G401.6 (cell line): ENCODE data around the gene SPRING1.

ENCODE experiments used
- FAIRE-seq: peaks from 2 replicates; lab custom pipeline; 2012; peaks lifted over from hg19 to GRCh38; lab: Jason Lieb, UNC

Gene SPRING1

DNA sequence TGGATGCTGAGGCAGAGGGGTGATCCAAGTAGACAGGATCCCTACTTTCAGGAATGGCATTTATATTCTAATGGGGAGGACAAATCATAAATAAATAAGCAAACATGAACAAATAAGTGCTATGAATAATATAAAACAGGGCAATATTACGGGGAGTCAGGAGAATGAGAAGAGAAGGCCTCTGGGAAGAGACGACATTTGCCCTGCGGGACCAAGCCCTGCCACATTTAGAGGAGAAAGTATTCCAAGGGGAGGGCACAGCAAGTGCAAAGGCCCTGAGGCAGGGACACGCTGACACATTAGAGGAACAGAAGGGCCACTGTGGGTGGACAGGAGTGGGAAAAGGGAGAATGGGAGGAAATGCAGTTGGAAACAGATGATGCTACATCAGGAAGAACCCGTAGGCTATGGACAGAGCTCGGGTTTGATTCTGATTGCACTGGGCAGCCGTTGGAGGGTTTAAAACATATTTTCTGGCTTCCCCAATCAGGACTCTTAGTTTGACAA lies 1.6 kb upstream of the SPRING1 start:
- FAIRE-seq = no peak

DNA sequence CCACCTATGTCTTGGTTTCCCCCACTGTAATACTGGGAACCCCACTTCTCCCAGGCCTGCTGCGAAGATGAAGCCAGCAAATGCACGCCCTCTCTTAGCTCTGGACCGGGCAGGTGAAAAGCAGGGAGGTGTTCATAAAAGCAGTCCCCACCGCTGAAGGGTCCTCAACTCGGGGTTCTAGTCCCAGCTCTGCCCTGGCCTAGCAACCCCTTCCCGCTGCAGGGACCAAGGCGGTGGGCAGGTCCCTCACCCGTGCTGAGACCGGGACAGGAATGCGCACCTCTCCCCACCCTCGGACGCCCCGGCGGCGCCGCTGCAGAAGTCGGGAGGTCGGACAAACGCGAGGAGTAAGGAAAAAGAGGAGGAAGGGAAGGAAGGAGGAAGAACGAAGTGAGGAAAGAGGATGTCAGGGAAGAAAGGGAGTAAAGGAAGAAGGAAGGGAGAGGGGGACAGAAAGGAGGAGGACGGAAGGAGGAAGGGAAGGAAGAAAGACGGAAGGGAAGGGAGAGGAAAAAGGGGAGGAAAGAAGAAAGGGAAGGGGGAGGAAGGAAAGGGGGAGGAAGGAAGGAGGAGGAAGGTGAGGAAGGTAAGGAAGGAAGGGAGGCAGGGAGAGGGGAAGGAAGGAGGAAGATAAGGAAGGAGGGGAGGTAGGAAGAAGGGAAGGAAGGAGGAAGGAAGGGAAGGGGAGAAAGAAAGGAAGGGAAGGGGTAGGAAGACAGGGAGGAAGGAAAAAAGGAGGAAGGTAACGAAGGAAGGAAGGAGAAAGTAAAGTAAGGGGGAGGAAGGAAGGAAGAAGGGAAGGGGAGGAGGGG lies 701 bp downstream of the SPRING1 start:
- FAIRE-seq = no peak

DNA sequence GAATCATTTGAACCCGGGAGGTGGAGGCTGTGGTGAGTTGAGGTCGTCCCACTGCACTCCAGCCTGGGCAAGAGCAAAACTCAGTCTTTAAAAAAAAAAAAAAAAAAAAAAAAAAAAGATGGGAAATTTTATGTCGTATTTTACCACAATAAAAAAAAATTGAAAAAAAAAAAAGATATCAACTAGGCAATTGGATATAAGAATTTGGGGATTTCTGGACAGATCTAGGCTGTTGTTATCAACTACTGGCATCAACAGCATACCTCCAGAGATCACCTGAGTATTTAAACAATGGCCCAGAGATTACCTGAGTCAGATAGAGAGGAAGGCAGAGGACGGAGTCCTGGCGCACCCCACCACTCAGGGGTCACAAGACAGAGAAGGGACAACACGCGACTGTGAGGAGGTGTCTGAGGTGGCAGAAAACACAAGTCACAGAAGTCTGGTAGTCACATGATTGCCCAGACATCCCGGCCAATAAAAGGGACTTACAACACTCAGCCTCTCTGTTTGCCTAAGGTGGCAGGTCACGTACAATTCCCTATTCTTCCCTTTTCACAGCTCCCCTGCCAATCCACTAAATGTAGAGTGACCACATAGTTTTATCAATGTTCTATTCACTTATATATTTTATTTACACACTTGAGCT lies 1.8 kb downstream of the SPRING1 start:
- FAIRE-seq = no peak

DNA sequence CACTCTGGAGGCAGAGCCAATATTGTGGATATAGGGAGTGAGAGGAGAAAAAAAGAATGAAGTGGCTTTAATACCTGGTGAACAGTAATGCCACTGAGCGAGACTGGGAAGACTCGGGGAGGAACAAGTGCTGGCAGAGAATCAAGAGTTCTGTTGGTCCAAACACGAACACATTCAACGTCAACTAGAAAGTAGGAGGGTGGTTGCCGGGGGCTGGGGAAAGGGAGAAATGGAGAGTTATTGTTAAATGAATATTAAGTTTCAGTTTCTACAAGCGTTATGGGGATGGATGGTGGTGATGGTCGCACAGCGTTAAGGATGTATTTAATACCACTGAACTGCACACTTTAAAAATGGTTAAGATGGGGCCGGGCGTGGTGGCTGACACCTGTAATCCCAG lies 2.8 kb downstream of the SPRING1 start:
- no peak for FAIRE-seq

DNA sequence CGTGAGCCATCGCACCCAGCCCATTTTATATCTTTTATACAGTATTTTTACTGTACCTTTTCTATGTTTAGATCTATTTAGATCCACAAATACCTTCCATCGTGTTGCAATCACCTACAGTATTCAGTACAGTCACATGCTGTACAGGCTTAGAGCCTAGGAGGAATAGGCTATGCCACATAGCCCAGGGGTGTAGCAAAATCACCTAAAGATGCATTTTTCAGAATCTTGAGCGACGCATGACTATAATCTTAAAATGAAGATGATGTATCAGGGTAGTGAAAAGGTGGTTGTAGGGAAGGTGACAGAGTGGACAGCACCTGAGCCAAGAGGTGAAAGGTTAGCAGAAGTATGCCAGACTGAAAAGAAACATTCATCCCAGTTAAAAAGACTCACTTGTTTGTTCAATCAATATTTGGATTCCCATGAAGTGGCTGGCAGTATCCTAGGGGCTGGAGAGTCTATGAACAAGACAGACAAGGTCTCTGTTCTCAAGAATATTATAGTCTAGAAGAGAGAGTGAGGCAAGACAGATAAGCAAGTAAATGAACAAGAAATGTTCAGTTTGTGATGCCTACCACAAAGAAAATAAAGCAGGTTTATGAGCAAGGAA lies 3.6 kb downstream of the SPRING1 start:
- FAIRE-seq = no peak

DNA sequence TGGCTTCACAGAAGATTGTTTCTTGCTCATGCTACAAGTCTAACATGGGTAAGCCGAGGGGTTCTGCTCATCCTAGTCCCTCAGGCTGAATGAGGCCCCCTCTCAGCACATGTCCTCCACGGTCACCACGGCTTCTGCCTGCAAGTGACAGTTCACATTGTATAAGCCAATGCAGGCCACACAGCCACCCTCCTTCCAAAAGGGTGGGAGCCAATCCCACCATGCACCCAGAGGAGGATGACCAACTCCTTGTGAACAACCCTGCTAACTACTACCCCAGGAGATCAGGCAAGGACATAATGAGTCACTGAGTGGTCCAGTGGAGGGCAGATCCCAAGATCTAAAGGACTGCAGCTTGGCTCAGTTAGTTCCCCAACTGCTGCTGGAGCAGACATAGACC lies 6.1 kb downstream of the SPRING1 start:
- FAIRE-seq = no peak

DNA sequence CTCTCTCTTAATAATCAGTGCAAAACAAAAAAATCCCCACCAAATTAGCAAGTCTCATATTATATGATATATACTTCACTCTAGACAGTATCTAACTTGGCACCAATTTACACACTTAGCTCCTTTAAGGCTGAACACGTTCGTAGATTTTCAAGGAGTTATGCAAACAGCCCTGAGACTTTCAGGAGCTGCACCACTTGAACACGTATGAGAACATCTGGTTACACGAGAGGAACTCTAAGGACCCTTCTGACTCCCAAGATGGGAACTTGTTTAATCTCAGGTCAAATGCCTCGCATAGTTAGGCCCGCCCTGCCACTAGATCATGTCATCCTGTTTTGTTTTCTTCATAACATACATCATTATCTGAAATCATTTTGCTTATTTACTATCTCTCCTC lies 10.0 kb downstream of the SPRING1 start:
- FAIRE-seq = no peak

DNA sequence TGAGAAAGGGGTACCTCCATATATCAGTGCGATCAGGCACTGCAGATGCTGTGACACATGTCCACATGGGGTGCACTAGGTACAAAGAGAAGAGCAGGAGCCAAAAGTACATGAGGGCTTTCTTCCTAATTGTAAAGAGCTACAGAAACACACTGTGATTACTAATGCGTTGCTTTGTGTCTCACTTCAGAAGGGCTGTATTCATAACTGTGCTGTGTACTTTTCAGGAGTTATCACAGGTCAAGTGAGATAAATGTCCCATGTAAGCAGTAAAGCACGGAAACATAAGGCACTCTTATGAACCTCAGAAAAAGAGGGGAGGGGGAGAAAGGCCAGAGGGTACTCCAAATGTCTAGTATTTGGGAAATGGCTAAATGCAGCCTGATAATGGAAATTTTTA lies 10.6 kb downstream of the SPRING1 start:
- no peak for FAIRE-seq

DNA sequence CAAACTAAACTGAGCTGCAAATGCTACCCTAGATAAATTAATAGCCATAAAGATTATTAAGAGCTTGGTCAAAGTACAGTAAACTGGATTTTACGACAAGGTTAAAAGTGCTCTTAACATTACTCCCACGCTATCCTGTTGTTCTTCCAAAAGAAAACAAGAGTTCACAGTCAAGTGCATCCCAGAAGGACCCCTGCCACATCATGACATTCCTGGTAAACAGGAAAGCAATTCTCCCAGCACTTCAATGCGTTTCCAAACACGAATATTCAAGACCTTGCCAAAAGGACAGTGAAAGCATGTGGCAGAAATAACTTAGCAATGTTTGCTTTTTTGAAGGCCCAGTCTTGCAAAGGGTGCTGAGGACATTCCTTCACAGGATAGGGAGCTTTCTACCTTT lies 11.2 kb downstream of the SPRING1 start:
- FAIRE-seq = no peak

DNA sequence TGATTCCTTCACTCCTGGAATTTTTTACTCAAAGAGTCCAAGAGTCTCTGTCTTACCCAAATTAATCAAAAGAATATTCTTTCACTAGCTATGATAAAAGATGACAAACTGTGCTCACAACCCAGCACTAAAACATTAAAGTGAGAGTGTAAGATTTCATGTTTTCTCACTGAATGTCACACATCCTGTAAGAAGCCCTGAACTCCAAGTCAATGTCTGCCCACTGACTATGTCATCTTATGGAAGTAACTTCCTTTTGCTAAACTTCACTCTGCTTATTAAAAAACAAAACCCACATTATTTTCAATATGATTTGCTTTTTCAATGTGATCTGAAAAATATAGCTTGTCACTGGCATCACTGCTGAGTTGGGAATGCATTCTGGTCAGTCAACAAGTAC lies 15.6 kb downstream of the SPRING1 start:
- no peak for FAIRE-seq

DNA sequence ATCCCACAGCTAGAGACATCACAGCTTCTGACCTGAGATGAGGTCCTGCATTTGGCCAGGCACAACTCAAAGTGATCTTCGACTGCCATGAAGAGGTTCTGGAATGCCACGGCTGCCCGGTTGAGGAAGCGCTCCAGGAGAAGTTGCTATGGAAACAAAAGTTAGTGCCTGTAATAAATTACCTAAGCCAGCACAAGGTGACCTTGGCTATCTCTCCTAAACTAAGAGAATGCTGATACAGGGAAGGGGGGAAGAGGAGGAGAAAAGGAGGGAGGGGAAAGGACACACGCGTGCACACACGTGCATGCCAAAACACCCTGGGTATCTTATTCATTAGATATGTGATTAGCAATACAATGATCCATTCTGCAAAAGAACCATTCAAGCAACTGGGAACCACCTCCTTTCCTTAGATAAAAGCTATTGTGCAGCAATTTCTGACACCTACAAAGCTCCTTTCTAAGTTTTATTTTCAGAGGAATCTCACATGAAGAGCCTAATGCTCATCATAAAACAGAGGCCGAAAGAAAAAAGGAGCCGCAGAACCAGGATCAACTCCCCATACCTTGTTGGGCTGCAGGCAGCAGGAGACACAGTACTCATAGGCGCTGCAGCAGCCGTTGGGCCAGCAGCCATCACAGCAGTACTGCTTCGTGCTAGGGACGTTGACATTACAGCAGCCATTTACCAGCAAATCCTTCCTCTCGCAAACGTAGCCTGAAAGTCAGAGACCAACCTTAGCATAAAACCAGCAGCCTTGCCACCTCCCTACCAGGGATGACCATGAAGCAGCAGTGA lies 17.9 kb downstream of the SPRING1 start:
- no peak for FAIRE-seq

DNA sequence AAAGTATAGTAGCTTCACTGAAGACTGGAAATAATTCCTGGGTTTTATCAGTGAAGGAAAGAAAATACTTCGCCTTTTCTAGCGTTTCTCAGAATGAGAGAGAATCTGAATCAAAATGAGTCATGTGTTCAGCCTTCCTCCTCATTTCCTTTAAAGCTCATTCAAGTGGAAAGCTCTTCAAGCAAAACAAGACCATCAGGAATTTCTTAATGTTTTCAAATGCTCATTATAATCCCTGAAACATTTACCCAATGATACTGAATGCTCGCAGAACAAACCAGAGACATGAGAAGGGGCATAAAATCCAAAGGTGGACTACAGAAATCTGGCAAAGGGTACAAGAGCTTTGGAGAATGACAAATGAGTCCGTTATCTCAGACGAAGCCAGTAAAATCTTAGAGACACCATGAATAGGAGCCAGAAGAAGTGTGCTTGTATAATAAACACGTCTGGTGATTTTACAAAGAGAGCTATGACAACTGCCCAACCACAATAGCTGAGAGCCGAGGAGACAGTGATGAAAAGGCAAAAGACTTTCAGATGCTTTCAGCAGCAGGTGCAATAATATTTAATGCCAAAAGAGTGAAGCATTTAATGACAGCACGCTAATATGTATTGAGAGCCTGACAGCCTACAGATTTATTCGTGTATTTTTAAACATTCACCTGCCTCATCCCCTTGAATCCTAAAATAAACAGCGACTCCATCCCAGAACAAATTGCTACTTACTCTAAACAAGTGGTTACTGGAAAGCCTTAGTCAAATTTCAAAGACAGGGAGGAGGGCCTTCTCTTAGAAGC lies 19.0 kb downstream of the SPRING1 start:
- FAIRE-seq = no peak

DNA sequence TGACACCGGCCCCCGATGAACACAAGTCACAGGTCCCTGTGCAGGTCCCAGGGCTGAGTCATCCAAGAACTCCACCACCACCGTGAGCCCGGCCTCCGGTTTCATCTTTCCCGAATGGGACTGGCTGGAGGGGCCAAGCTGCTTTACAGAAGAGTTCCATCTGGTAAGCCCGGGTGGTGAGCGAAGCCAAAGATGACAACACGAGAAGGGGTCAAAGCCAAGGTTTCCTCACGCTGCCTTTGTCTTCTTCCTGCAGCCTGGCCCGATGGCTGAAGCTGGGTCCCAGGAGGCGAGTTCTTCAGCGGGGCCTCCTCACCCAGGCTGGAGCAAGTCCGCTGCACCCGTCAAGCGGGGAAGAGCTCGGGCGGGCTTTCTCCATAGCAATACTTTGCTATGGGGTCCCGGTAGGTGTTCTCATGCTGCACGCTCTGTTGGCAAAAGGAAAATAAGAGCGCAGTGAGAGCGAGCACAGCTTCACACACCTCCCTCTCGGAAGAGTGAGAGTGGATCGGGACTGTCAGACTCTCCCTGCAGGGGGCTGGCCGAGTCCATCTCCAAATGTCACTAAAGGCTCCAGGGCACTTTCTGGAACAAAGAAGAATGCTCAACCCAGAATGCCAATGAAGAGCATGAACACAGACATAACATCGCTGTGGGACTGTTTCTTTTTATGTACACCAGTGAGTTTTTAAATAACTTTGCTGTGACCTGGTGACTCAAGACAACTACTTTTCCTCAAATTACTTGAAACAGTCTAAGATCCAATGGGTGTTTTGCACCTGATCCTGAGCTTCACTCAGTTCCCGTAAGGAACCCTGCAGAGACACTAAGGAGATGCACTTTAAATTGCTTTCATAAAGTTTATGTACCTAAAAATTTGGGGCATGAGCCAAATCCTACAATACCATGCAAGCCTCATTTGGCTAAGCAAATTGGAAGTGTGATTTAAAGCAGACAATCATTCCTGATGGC lies 20.1 kb downstream of the SPRING1 start:
- FAIRE-seq = no peak

DNA sequence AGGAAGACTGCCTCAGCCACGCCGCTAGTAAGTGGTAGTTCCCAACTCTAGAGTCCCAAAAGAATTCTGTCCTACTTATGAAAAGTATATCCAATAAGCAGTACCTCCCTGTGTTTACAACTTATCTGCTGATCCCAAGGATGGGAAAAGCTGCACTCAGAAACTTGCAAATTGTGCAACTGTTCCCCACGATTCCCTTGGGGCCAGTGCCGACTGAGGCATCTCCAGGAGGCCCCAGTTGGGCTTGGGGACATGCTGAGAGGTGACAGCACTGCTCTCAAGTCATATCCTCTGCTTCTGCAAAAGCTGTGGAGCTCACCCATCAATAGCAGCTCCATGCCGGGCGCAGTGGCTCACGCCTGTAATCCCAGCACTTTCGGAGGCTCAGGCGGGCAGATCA lies 23.7 kb downstream of the SPRING1 start:
- FAIRE-seq = no peak

DNA sequence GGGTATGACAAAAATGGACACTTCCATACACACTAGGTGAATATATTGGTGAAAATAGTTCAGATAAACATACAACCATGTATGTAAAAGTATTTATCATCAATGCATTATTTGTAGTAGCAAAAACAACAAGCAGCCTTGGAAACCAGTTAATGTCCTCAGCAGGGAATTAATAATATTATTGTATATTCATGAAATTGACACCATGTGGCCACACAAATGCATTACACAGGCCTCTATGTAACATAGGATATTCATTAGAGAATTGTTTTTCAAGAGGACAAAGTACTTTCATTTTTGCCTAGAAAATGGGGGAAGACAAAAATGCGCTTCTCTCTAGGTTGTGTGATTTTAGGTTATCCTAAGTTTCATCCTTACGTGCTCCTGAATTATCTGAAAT lies 24.3 kb downstream of the SPRING1 start:
- FAIRE-seq = no peak

DNA sequence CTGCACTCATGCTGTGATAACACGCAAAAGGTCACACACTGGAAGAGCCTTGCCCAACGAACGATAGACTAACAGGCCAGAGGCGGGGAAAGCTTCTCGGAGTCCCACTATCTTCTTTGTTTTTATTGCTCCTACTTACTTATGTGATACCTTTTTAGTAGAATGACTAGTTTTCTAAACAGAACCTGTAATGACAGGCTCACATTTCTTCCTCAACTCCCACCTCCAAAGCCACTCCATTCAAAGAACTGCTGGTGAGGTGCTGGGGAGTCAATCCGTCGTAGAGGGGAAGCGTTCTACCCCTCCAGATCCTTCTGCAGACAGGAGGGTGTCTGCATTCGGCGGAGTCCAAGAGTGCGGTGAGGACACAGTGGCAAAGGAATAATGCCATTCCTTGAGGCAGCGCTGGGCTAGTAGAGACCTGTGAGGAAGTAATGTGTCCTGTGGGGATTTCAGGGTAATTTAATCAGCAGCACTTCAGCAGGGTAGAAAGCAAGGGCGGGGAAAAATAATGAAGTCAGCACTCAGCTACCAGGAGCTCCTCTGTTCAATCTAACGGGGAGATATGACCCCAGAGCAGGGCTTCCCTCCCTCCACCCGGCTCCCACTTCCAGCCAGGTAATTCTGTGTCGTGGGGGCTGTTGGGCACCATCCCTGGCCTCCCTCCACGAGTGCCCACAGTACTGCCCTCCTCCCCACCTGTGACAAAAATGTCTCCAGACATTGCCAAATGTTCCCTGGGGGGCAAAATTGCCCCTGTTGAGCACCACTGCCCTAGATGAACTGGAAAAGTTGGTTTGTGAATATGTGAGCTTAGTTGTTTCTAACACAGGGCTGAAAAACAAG lies 25.2 kb downstream of the SPRING1 start:
- FAIRE-seq = no peak

DNA sequence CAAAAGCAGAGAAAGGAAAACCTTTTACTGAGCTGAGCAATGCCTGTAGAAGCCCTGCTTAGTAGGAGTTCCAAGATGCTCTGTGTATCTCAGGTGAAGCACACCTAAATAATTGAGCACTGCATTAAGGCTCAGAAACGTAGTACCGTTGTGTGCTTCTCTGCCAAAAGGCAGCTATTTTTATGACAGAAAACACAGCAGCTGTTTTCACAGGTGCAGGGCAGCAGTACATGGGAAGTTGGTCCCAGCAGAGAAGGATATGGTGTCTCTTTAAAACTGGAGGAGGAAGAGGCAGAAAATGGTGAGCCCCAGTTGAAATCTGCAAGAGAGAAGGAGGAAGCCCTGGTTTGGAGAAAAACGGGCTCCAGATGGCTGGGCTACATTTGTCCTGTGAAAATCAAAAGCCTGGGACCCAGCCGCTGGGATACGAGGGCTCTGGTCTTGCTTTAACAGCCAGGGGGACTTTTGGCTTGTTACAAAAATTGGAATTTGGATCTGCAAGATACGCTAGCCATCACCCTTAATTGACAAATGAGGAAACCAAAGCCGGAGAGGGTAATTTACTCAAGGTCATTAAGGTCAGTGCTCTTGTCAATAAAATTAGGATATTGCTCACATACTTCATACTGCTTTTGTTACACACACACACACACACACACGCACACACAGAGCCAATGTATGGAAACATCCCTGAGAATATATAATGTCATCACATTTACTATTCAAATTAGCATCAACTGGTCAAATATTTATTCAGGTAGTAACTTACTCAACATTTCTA lies 27.3 kb downstream of the SPRING1 start:
- FAIRE-seq = no peak

DNA sequence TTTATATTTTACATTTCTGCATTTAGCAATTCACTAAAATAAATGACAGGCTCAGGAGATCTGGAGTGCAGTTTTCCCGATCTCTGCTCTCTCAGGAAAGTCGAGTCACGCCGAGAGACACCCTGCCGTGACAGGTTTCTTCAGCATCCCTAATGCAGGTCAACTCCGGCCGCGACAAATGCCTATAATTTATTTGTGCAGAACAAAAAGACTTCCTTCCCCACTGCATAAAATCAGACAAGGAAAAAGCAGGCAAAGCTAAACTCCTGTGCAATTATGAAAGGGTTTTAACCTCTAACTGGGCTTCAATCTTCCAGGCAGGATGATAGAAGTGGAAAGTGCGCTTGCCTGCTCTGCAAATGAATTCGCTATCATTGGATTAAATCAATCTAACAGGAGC lies 28.1 kb downstream of the SPRING1 start:
- no peak for FAIRE-seq
